HT1080 (cell line): ENCODE results near the gene CRISP1. TPM values are rescaled to one million over a fixed set of nuclear protein-coding genes. Genes with fewer than 3 reads are reported as not detected.
A peak's percentile ranks its signal among the peaks of the same experiment; 100 is the strongest.
"Not testable (repeated sequence)": the region's sequence is repeated elsewhere in the genome, so short reads cannot be mapped to it uniquely, and the experiment has no call there.

Source experiments
- DNase-seq: peaks from one replicate; pipeline ENCODE4 v3.0.0-alpha.2; 2015; ENCODE audit warnings: low read depth
- total RNA-seq: library from RNA; depleted of rRNA; stranded (reverse); fragments of >200 nt; shearing (Covaris generic); gene quantifications from 2 replicates; pipeline ENCODE4 v1.2.3, GENCODE V29; 2014; rRNA removed

CRISP1 gene
- total RNA-seq, 1 experiment from 2014 or later, result not detected

- DNase-seq, result no peak
These were observed 24.9 kb downstream of the CRISP1 start for GRCh38 chr6:49841424-49841823.

- DNase-seq, result no peak
These were observed 26.4 kb downstream of the CRISP1 start for GRCh38 chr6:49839957-49840356.

GRCh38 chr6:49839162-49839561 lies 27.2 kb downstream of the CRISP1 start:
- no peak for DNase-seq

GRCh38 chr6:49835140-49835539 lies 31.2 kb downstream of the CRISP1 start:
- no peak for DNase-seq

- DNase-seq, result no peak
These were observed 32.9 kb downstream of the CRISP1 start for GRCh38 chr6:49833386-49833785.

- DNase-seq, result peak; percentile 7
These were observed 39.5 kb downstream of the CRISP1 start for GRCh38 chr6:49826743-49827406.

- no peak for DNase-seq
These were observed 51.2 kb downstream of the CRISP1 start for GRCh38 chr6:49815166-49815565.

GRCh38 chr6:49813248-49813647 lies 53.1 kb downstream of the CRISP1 start:
- no peak for DNase-seq

GRCh38 chr6:49806145-49806544 lies 60.2 kb downstream of the CRISP1 start:
- DNase-seq, result no peak

- no peak for DNase-seq
These were observed 61.1 kb downstream of the CRISP1 start for GRCh38 chr6:49805246-49805645.

- DNase-seq, result no peak
These were observed 64.8 kb downstream of the CRISP1 start for GRCh38 chr6:49801525-49801924.

GRCh38 chr6:49799090-49799489 lies 67.2 kb downstream of the CRISP1 start:
- DNase-seq, result no peak

- DNase-seq, result not testable (repeated sequence)
These were observed 69.4 kb downstream of the CRISP1 start for GRCh38 chr6:49796842-49797455.

- DNase-seq, result no peak
These were observed 76.0 kb downstream of the CRISP1 start for GRCh38 chr6:49790341-49790740.

GRCh38 chr6:49787176-49787575 lies 79.2 kb downstream of the CRISP1 start, which contains the start of gene PGK2:
TSS of gene PGK2 (minus strand) at chr6:49787285. CDS start at chr6:49787187, 98 bp downstream.
- peak; percentile 73 for DNase-seq

- DNase-seq, result no peak
These were observed 82.1 kb downstream of the CRISP1 start for GRCh38 chr6:49784272-49784671.

Other genes starting within 250 kb of the CRISP1 start
- gene RHAG, start 229.7 kb downstream of the CRISP1 start, total RNA-seq, result 0.05 TPM in 1 of 2 replicates, not detected in the other
- gene CRISP2, start 153.0 kb downstream of the CRISP1 start, total RNA-seq, result not detected in 2 replicates
- gene CRISP3, start 122.1 kb downstream of the CRISP1 start, total RNA-seq, result not detected in 2 replicates
- gene PGK2, start 79.2 kb downstream of the CRISP1 start, total RNA-seq, result not detected in 2 replicates
- gene DEFB114, start 97.6 kb upstream of the CRISP1 start, total RNA-seq, result not detected in 2 replicates
- not detected in 2 replicates for gene DEFB113, start 103.1 kb upstream of the CRISP1 start, total RNA-seq
- not detected in 2 replicates for gene DEFB110, start 155.5 kb upstream of the CRISP1 start, total RNA-seq
- not detected in 2 replicates for gene DEFB112, start 183.4 kb upstream of the CRISP1 start, total RNA-seq